Raji (cell line): ENCODE data around the gene VSIG4.

Source experiments
- POLR2A ChIP-seq: IDR thresholded peaks from 2 replicates; pipeline ENCODE4 v1.6.1; 2011; ENCODE audit warnings: low read depth, low read length, control low read depth; ENCODE audit not compliant: insufficient read depth

Gene VSIG4

GRCh38 chrX:66017659-66018170, 22.2 kb downstream of the VSIG4 start:
- no peak for TF ChIP-seq POLR2A

GRCh38 chrX:66016905-66017658, 22.8 kb downstream of the VSIG4 start:
- TF ChIP-seq POLR2A, result no peak

GRCh38 chrX:66015900-66016689, 23.8 kb downstream of the VSIG4 start:
- no peak for TF ChIP-seq POLR2A

GRCh38 chrX:66015152-66015831, 24.6 kb downstream of the VSIG4 start:
- no peak for TF ChIP-seq POLR2A

- no peak for TF ChIP-seq POLR2A
Measured at GRCh38 chrX:66014556-66014955, 25.3 kb downstream of the VSIG4 start.

GRCh38 chrX:66014084-66014483, 25.8 kb downstream of the VSIG4 start:
- no peak for TF ChIP-seq POLR2A

GRCh38 chrX:66013194-66013816, 26.6 kb downstream of the VSIG4 start:
- no peak for TF ChIP-seq POLR2A

GRCh38 chrX:66012094-66012534, 27.8 kb downstream of the VSIG4 start:
- TF ChIP-seq POLR2A, result no peak

- no peak for TF ChIP-seq POLR2A
Measured at GRCh38 chrX:66009231-66009845, 30.5 kb downstream of the VSIG4 start.

- no peak for TF ChIP-seq POLR2A
Measured at GRCh38 chrX:66008328-66008970, 31.4 kb downstream of the VSIG4 start.

- no peak for TF ChIP-seq POLR2A
Measured at GRCh38 chrX:66007851-66008250, 32.0 kb downstream of the VSIG4 start.

- TF ChIP-seq POLR2A, result no peak
Measured at GRCh38 chrX:66005830-66006449, 33.9 kb downstream of the VSIG4 start.

GRCh38 chrX:66004928-66005829, 34.7 kb downstream of the VSIG4 start:
- TF ChIP-seq POLR2A, result no peak
